Panc1 (cell line): ENCODE measurements around the gene CRIM1.

Experiments
- POLR2AphosphoS5 ChIP-seq: IDR thresholded peaks from 2 replicates; pipeline ENCODE4 v1.6.1; 2012; ENCODE audit warnings: mild to moderate bottlenecking, low read depth, low read length, moderate library complexity
- SIN3A ChIP-seq: IDR thresholded peaks from 2 replicates; pipeline ENCODE4 v1.6.1; 2012; ENCODE audit warnings: low read depth, mild to moderate bottlenecking, low read length, moderate library complexity, borderline replicate concordance; ENCODE audit not compliant: insufficient read depth
- TF ChIP-seq, protein P1 (sequence below): fragments of 450-650 bp; IDR thresholded peaks from 2 replicates; pipeline ENCODE4 v1.5.1; 2017; ENCODE audit warnings: mild to moderate bottlenecking

DNA sequence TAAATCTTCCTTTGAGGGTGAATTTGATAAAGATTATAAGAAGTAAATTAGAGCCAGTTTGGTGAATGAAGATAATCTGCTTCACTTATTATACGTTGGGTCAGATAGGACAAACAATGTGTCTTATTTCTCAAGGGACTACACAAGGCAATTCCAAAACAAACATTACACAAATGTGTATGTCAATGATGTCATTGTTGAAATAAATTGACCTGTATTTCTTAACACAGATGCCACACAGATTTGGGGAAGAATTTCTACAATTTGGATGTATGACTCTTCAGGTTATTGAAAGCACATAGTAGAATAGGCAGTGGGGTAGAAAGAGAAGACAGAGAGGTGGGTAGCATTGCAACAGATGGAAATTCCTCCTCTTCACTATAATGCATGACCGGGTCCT is 6.9 kb upstream of the CRIM1 start:
- TF ChIP-seq, protein P1, sequence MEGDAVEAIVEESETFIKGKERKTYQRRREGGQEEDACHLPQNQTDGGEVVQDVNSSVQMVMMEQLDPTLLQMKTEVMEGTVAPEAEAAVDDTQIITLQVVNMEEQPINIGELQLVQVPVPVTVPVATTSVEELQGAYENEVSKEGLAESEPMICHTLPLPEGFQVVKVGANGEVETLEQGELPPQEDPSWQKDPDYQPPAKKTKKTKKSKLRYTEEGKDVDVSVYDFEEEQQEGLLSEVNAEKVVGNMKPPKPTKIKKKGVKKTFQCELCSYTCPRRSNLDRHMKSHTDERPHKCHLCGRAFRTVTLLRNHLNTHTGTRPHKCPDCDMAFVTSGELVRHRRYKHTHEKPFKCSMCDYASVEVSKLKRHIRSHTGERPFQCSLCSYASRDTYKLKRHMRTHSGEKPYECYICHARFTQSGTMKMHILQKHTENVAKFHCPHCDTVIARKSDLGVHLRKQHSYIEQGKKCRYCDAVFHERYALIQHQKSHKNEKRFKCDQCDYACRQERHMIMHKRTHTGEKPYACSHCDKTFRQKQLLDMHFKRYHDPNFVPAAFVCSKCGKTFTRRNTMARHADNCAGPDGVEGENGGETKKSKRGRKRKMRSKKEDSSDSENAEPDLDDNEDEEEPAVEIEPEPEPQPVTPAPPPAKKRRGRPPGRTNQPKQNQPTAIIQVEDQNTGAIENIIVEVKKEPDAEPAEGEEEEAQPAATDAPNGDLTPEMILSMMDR, result no peak
- TF ChIP-seq POLR2AphosphoS5 (no peak), SIN3A (no peak)
